GM18511 (cell line): Measurements from ENCODE around the gene TRAPPC5.

Source experiments
- ATAC-seq: cut with Tn5 transposase; IDR thresholded peaks from one replicate; pipeline ENCODE4 v1.9.1; 2021; ENCODE audit warnings: mild to moderate bottlenecking, moderate library complexity; ENCODE audit not compliant: unreplicated experiment

The TRAPPC5 gene

DNA sequence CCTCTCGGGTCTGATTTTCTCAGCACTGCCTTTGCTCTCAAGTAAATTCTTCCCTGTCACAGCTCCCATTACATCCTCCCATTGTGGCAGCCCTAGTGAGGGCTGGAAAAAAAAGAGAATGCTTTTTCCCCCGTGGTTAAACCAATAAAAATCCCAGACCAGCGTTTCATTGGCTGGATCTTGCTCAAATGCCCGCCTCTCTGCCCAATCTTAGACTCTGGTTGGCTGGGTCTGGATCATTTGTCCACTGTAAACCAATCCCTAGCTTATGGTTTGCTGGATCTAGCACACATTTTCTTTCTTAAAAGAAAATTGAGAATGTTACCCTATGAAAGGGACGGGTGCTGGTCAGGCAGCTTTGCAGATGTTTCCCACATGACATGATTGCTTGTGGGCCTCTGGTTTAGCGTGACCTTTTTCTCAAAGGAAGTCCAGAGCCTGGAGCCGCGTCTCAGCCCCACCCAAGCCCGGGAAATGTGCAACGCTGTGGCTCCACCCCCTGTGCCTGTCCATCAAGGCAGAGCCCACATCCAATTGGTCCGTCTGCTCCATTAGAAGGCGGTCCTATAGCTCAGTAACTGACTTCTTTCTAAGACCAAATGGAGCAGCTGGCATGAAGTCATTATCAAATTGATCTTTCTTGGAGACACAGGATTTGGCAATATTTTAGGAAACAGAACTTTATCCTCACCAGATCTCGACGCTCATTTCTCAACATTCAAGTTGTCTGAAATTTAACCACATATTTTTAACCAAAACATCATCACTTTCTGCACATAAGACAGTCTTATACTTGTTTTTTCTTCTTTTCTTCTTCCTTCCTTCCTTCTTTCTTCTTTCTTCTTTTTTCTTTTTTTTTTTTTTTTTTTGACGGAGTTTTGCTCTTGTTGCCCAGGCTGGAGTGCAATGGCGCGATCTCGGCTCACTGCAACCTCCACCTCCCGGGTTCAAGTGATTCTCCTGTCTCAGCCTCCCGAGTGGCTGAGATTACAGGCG is 6.3 kb upstream of the TRAPPC5 start:
- ATAC-seq: no peak

DNA sequence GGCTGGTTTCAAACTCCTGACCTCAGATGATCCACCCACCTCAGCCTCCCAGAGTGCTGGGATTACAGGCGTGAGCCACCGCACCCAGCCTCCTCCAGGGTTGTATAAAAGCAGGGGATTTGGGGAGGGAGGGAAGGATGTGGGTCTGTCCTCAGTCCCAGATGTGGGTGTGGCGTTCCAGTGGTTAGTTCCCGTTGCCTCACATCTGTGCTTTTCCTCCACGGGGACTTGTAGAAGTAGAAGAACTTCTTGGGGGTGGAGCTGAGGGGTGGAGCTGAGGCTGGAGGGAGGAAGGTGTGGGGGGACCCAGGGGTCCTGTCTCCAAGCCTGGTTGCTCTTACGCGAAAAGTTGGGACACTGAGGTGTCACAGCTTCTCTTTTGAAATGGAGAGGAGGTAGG is 4.3 kb upstream of the TRAPPC5 start:
- ATAC-seq: no peak

DNA sequence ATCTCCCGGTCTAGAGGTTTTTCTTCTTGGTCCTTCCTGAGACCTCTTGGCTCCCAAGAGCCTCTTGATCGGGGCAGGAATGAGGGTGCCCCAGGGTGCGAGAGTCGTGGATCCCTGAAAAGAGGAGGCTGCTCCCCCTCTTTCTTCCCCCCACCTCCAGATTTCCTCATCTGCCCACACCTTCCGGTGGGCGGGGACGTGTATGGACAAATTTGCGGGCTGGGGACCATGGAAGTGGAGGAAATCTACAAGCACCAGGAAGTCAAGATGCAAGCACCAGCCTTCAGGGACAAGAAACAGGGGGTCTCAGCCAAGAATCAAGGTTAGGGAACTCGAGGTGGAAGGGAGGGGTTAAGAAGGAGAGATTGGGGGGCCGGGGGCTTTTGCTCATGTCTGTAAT is 3.8 kb upstream of the TRAPPC5 start, which contains the start of gene MCEMP1:
Gene MCEMP1 (plus strand): TSS at position 237 of the 400 bp plus-strand sequence. CDS start 31 bp downstream, at position 268.
- no peak for ATAC-seq

DNA sequence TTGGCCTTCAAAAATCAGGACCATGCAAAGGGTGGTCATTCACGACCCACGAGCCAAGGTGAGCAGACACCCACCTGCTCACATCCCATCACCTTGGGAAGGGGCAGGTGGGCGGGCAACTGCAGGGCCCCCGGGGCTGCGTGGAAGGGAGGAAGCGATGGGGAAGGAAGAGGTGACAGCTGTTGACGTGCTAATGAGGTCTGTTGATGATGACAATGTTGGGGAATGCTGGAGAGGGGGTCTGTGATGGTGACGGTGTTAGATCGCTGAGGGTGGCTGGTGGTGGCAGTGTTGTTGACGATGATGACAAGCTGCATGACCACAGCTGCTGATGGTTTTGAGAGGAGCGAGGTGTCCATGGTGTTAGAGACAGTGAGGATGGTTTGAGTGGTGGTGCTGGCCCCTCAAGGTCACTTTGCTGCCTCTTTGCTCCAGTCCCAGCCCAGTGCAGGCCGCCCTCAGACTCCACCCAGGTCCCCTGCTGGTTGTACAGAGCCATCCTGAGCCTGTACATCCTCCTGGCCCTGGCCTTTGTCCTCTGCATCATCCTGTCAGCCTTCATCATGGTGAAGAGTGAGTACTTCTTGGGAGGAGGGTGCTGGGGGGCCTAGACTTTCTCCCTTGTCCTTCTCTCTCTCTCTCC is 2.8 kb upstream of the TRAPPC5 start:
- ATAC-seq: no peak

DNA sequence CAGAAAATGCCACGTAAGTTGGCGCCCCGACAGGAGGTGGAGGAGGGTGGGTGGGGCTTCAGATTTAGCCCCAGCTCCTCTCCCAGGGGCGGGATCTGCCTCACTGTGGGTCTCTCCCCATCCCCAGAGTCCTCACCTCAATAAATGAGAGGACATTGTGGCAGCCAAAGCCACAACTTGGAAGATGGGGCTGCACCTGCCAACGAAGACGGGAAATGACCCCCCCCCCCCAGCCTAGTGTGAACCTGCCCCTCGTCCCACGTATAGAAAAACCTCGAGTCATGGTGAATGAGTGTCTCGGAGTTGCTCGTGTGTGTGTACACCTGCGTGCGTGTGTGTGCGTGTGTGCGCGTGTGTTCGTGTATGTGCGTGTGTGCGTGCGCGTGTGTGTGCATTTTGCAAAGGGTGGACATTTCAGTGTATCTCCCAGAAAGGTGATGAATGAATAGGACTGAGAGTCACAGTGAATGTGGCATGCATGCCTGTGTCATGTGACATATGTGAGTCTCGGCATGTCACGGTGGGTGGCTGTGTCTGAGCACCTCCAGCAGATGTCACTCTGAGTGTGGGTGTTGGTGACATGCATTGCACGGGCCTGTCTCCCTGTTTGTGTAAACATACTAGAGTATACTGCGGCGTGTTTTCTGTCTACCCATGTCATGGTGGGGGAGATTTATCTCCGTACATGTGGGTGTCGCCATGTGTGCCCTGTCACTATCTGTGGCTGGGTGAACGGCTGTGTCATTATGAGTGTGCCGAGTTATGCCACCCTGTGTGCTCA is 1.5 kb upstream of the TRAPPC5 start:
- ATAC-seq: no peak

DNA sequence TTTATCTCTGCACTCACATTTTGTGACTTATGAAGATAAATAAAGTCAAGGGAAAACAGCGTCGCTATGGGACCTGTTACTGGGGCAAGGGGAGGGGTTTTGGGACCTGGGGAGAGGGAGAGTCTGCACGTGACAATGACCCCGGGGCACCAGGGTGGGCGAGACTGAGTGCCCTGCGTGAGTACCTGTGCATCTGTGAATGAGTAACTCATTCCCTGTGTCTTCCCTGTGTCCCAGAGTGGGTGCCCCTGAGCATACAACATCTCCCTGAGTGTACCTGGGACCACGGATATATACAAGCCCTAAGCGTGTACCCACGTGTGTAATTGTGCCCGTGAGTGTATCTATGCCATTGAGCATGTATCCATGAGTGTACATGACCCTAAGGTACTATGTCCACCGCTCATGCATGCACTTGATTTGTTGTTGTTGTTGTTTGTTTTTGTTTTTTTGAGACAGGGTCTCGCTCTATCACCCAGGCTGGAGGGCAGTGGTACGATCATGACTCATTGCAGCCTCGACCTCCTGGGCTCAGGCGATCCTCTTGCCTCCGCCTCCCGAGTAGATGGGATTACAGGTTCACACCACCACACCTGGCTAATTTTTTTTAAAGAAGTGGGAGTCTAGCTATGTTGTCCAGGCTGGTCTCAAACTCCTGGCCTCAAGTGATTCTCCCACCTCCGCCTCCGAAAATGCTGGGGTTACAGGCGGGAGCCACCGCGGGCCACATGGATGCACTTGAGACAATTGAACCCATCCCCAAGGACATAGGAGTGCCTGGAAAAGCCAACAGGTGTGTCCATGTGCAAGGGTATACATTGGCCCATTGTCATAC is 645 bp upstream of the TRAPPC5 start:
- no peak for ATAC-seq

DNA sequence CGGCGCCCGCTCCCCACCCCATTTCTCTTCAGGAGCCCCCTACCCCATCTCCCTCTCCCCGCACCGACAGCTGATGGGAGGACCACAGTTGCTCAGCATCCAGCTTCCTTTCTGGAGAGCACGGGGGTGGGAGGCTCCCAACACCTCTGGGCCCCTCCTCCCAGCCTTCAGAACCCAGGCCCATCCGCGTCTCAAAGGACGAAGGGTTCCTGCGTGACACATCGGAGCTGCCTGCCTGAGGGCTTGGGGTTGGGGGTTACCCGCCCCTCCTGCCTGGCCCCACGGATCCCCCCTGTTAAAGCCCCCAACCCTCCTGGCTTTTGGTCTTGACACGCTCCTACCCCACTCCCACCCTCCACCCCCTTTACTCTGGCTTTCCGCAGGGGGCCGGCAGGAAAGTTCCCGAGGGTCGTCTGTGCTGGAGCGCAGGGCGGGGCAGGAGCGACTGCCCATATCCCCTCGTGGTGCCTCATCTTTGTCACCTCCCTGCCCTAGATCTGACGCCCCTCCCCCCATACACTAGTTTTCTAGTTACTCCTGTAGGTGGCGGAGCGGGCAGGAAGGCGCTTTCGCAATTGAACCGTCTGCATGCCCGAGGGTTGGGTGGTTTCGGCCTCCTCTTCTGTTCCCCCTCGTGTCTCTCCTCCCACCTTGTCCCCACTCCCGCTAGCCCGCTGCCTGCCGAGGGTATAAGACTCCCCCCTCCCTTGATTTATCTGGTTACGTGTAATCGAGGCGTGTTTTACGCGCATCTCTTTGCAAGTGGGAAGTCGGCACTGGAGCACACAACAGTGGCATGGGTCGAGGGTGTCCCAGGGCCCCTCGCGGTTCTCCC is 924 bp downstream of the TRAPPC5 start:
- peak; percentile 50 for ATAC-seq

DNA sequence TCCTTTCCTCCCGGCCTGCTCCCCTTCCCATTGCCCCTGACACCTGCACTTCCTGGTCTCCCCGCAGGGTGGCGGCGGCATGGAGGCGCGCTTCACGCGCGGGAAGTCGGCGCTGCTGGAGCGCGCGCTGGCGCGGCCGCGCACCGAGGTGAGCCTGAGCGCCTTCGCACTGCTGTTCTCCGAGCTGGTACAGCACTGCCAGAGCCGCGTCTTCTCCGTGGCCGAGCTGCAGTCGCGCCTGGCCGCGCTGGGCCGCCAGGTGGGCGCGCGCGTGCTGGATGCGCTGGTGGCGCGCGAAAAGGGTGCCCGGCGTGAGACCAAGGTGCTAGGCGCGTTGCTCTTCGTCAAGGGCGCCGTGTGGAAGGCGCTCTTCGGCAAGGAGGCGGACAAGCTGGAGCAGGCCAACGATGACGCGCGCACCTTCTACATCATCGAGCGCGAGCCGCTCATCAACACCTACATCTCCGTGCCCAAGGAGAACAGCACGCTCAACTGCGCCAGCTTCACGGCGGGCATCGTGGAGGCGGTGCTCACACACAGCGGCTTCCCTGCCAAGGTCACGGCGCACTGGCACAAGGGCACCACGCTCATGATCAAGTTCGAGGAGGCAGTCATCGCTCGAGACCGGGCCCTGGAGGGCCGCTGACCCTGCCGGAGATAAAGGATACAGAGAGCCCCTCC is 1.7 kb downstream of the TRAPPC5 start:
- ATAC-seq: no peak

DNA sequence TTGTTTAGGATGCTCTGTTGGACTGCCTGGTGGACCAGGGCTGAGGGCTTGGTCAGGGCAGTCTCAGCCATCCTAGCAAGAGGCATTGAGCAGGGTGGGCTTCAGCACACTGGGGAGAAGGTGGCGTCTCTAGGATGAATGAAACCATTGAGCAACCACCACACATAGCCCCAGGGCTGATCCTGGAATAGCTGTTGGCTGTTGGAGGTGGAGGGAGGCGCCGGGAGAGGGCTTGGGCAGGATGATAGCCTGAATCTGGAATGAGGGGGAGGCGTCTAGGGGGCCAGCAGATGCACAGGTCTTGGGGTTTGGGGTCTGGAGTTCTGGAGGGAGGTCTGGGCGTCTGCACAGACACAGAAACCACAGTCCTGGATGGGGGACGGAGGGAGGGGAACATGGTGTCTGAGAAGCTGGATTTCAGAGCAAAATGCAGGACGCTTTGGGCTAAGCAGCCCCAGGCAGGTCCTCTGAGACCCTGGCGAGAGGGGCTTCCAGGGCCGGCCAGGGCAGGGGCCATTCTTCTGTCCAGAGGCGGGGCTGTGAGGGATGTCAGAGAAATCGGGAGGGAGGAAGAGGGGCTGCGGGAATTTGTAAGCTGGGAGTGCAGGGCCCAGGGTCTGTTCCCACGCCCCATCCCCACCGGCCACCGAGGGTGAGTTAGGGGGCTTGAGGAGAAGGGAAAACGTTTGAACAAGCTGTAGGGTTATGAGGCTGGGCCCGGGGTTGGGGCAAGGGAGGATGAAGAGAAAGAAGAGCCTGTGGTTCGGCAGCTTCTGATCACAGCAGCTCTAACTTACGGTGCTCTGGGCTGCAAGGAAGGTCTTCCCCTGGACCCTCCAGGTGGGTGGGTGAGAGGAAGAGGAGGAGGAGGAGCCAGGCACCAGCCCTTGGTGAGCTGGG is 5.2 kb downstream of the TRAPPC5 start:
- no peak for ATAC-seq

DNA sequence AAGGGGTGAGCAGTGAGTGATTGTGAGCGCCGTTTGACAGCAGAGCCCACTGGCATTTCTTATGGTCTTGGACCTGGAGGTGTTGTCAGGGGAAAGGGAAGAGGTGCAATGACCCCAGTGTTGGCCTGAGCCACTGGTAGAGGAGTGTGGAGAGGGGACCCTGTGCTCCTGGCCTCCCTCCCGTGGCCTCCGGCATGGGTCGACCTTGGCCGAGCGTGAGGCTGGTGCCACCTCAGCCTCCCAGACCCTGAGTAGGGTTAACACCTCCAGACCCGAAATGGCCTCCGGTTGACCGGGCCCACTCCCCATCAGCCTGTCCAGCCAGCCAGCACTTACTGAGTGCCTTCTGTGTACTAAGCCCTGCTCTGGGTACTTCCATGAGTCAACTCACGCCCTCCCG is 6.5 kb downstream of the TRAPPC5 start:
- ATAC-seq: no peak

DNA sequence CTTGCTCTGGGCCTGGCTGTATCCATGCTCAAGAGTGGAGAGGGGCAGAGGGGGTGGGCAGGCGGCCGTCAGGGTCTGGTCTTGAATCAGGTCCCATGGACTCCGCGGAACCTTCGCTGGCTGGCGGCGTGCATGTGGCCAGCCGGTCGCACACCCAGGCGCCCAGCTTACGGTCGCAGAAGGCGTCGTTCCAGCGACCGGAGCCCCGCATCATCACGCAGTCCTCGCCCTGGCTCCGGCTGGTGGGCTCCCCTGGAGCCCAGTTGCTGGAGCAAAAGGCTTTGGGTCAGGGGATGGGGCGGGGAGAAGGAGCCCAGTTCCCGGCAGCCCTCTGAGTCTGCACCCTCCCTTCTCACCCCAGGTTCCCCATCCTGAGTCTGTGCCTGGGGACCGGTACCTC is 8.5 kb downstream of the TRAPPC5 start:
- ATAC-seq: no peak

DNA sequence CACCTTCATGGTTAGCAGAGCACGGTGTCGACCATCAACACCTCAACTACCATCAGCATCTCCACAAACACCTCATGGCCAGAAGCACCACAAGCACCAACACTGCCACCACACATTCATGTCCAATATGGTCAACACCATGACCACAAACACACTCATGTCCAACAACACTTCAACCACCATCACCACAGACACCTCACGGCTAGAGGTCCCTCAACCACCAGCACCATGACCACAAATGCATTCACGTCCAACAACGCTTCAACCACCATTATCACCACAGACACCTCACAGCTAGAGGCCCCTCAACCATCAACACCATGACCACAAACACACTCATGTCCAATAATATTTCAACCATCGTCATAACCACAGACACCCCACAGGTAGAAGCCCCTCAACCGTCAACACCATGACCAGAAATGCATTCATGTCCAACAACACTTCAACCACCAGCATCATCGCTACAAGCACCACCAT is 10.2 kb downstream of the TRAPPC5 start:
- no peak for ATAC-seq

DNA sequence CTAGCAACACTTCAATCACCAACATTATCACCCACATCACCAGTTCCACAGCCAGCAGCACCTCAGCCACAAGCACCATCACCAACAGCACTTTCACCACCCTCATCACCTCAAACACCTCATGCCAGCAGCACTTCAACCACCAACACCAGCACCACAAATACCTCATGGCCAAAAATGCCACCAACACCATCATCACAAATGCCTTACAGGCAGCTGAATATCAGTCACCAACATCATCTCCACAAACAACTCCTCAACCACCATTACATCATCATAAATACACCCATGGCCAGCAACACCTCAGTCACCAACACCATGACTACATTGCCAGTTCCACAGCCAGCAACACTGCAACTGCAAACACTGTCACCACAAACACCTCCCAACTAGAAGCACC is 10.9 kb downstream of the TRAPPC5 start:
- ATAC-seq: no peak

DNA sequence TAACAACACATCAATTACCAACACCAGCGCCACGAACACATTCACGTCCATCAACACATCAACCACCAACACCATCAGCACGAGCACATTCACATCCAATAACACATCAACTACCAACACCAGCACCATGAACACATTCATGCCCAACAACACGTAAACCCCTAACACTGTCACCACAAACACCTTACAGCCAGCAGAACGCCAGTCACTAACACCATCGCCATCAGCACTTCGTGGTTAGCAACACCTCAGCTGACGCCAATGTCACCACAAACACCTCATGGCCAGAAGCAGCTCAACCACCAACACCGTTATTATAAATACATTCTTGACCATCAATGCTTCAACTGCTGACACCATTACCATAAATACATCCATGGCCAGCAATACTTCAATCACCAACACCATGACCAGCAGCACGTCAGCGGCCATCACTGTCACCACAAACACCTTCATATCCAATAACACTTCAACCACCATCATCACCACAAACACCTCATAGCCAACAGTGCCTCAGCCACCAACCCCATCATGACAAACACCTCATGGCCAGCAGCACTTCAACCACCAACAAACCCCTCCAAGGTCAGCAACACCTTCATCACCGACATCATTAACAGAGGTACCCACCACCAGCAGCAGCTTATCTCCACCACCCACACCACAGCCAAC is 11.9 kb downstream of the TRAPPC5 start:
- ATAC-seq: no peak

DNA sequence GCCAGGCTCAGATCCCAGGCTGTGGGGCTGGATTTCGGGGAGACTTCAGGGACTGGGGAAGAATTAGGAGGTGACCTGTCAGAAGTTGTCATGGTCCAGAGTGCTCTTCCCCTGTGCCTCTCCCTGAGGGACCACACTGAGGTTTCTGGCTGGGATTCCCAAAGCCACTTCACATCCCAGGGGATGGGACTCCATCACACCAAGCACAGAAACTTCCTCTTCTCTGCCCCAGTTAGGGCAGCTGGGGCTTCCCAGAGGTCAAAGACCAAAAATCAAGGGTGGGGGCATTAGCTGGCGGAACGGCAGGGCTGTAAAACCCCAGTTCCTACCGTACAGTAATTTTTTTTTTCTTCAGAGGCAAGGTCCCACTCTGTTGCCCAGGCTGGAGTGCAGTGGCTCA is 13.9 kb downstream of the TRAPPC5 start:
- ATAC-seq: no peak

DNA sequence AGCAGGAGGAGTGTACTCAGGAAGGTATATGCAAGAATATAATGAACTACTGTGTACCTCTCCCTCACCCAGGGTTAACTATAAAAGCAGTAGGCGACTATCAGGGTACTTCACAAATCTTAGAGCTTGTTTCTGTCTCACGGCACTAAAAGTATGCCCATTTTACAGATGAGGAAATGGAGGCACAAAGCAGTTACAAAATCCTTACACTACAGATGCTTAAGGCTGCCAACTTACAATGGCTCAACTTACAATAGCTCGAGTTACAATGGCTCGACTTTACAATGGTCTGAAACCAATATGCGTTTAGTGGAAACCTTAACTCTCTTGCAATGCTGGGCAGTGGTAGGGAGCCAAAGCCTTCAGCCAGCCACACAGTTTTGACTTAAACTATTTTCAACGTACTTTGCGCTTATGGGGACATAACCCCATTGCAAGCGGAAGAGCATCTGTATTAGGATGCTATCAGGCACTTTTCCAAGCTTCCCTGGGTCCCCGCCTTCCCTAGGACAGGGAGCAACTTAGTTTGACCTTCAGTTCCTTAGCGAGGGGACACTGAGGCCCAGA is 17.2 kb downstream of the TRAPPC5 start:
- ATAC-seq: no peak

DNA sequence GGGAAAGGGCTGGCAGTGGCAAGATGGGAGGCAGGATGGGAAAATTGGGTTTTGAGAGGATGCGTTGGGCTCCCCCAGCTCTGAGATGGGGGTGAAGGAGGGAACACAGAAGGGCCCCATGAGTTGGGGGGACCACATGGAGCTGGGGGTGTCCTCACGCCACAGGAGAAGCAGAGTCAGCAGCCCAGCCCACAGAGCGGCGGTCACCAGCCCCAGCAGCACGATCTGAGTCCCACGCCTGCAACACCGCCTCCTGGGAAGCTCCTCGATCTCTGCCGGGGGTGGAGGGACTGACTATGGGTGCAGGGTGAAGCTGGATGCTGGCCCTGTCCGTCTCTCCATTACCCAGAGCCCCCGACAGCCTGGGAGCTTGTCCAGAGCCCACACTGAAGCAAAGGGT is 17.9 kb downstream of the TRAPPC5 start:
- no peak for ATAC-seq
